CD4-positive, alpha-beta T cell (primary cell): ENCODE results near the gene LTBP2. TPM values are rescaled to one million over a fixed set of nuclear protein-coding genes. Genes with fewer than 3 reads are reported as not detected.

Source experiments
- ATAC-seq: fragments of 200-7000 bp; cut with Tn5 transposase; one replicate; pipeline ENCODE4 v1.10.0; 2022; ENCODE audit warnings: mild to moderate bottlenecking; ENCODE audit not compliant: poor library complexity
- CTCF ChIA-PET: fragments of 350-600 bp; sonication (Branson Sonifier 250); formaldehyde crosslinking; loops from one replicate; lab custom pipeline; 2021; ENCODE audit warnings: antibody characterized with exemption, inconsistent platforms; lab: Charles Lee
- POLR2A ChIA-PET: fragments of 350-600 bp; sonication (Branson Sonifier 250); formaldehyde crosslinking; loops from one replicate; lab custom pipeline; 2021; ENCODE audit warnings: antibody characterized with exemption, inconsistent platforms; lab: Charles Lee
- DNase-seq, 14 experiments: peaks; one replicate each; pipeline ENCODE4 v3.0.0-alpha.2; 2013 to 2020; ENCODE audit warnings: mixed read lengths in 2 of 14
- H3K27ac ChIP-seq, 2 donors: one replicate each; pipeline versions ENCODE4 v1.5.1 to v1.7.0; 2013; ENCODE audit warnings: low read length in 2 of 2, low read depth in 1 of 2, mild to moderate bottlenecking in 1 of 2
- H3K27me3 ChIP-seq, 2 experiments: 1 replicate in 1 of 2; 2 replicates in 1 of 2; pipeline versions ENCODE4 v1.6.1 to v1.7.0; 2013; ENCODE audit warnings: low read length in 2 of 2, control low read depth in 1 of 2, mild to moderate bottlenecking in 1 of 2, moderate library complexity in 1 of 2; ENCODE audit not compliant: insufficient read depth in 2 of 2, control insufficient read depth in 1 of 2
- H3K36me3 ChIP-seq: one replicate; pipeline ENCODE4 v1.6.1; 2013; ENCODE audit warnings: low read length, control low read depth; ENCODE audit not compliant: insufficient read depth
- H3K4me1 ChIP-seq: one replicate; pipeline ENCODE4 v1.6.1; 2013; ENCODE audit warnings: low read length, control low read depth; ENCODE audit not compliant: insufficient read depth
- H3K4me3 ChIP-seq: one replicate; pipeline ENCODE4 v1.5.1; 2013; ENCODE audit warnings: mild to moderate bottlenecking, low read length, moderate library complexity
- H3K9me3 ChIP-seq, 2 experiments: 1 replicate in 1 of 2; 2 replicates in 1 of 2; pipeline versions ENCODE4 v1.6.1 to v1.7.0; 2013; ENCODE audit warnings: low read length in 2 of 2, mild to moderate bottlenecking in 2 of 2, control low read depth in 1 of 2, moderate library complexity in 1 of 2; ENCODE audit not compliant: control insufficient read depth in 1 of 2, insufficient read depth in 1 of 2
- H3K27ac Mint-ChIP-seq: one replicate; pipeline ENCODE4 v1.8.0; 2020; ENCODE audit warnings: mixed read lengths
- H3K27me3 Mint-ChIP-seq: one replicate; pipeline ENCODE4 v1.8.0; 2021; ENCODE audit warnings: mixed read lengths
- H3K36me3 Mint-ChIP-seq: one replicate; pipeline ENCODE4 v1.8.0; 2021; ENCODE audit warnings: low read depth, mixed read lengths
- H3K4me1 Mint-ChIP-seq: one replicate; pipeline ENCODE4 v1.8.0; 2021; ENCODE audit warnings: low read depth, mixed read lengths
- H3K4me3 Mint-ChIP-seq: one replicate; pipeline ENCODE4 v1.8.0; 2020; ENCODE audit warnings: mild to moderate bottlenecking, mixed read lengths
- H3K9me3 Mint-ChIP-seq: one replicate; pipeline ENCODE4 v1.8.0; 2020; ENCODE audit warnings: mixed read lengths
- CTCF ChIP-seq: fragments of 200-600 bp; IDR thresholded peaks from one replicate; pipeline ENCODE4 v1.8.0; 2022; ENCODE audit warnings: antibody characterized with exemption, mild to moderate bottlenecking
- intact Hi-C, 2 experiments: fragments of 100-400 bp; cut with DNase I in 1 of 2; cut with micrococcal nuclease in 1 of 2; formaldehyde crosslinking; loops; one replicate each; pipeline versions ENCODE4 v1.15.1 to v1.9.0; 2023 to 2025; cut with DNase I, micrococcal nuclease
- total RNA-seq, 174 experiments: library from RNA in 2 of 174; stranded (reverse) in 2 of 174; gene quantifications; one replicate each; pipeline ENCODE4 v1.2.3 and lab custom pipeline; 2021 to 2026

The LTBP2 gene
- total RNA-seq, 2 experiments from 2014 or later = 0.45 to 0.47 TPM

GRCh38 chr14:74648601-74649000, 36.6 kb upstream of the LTBP2 start:
- no peak for DNase-seq
- Mint-ChIP-seq H3K36me3 (no peaks in the 10 kb centered on the region), H3K4me1 (no peaks in the 10 kb centered on the region), H3K9me3 (no peaks in the 10 kb centered on the region), H3K27ac (no peak overlapping the region), H3K4me3 (no peak overlapping the region), H3K27me3 (no peaks in the 10 kb centered on the region)
- ATAC-seq = no peak
- TF ChIP-seq CTCF = no peak
- Histone ChIP-seq H3K27ac (no peak overlapping the region), H3K27me3 (no peaks in the 10 kb centered on the region), H3K36me3 (no peaks in the 10 kb centered on the region), H3K4me3 (no peak overlapping the region), H3K4me1 (no peaks in the 10 kb centered on the region), H3K9me3 (no peaks in the 10 kb centered on the region)
- CTCF ChIA-PET = no interaction called here
- intact Hi-C loops = no loop called here
- POLR2A ChIA-PET = interaction anchor here (1.4 kb wide), 1 partner anchor 30 kb away, joined by 5 read pairs; no protein-coding TSS in a partner anchor

- ChIA-PET CTCF (no interaction called here), POLR2A (interaction anchor here (1.3 kb wide), 1 partner anchor 29 kb away, joined by 4 read pairs; no protein-coding TSS in a partner anchor)
- intact Hi-C loops = no loop called here
- Mint-ChIP-seq H3K4me1 (no peaks in the 10 kb centered on the region), H3K36me3 (no peaks in the 10 kb centered on the region), H3K4me3 (no peak overlapping the region), H3K9me3 (no peaks in the 10 kb centered on the region), H3K27me3 (no peaks in the 10 kb centered on the region), H3K27ac (no peak overlapping the region)
- H3K9me3 ChIP-seq = no peaks in the 10 kb centered on the region
- no peaks in the 10 kb centered on the region for H3K36me3 ChIP-seq
- no peak for ATAC-seq
- no peak overlapping the region for H3K27ac ChIP-seq
- TF ChIP-seq CTCF = no peak
- H3K4me3 ChIP-seq = no peak overlapping the region
- no peak for DNase-seq
- H3K4me1 ChIP-seq = no peaks in the 10 kb centered on the region
- H3K27me3 ChIP-seq = no peaks in the 10 kb centered on the region
Observed at GRCh38 chr14:74647678-74648461, 35.8 kb upstream of the LTBP2 start.

- no peak overlapping the region for H3K27ac Mint-ChIP-seq
Observed at GRCh38 chr14:74647061-74647677, 35.1 kb upstream of the LTBP2 start.

More at GRCh38 chr14:74647061-74647677, 35.1 kb upstream of the LTBP2 start:
- no peaks in the 10 kb centered on the region for H3K27me3 ChIP-seq
- no peaks in the 10 kb centered on the region for H3K36me3 ChIP-seq
- no peak overlapping the region for H3K27ac ChIP-seq
- H3K4me3 ChIP-seq = no peak overlapping the region
- no peaks in the 10 kb centered on the region for H3K9me3 ChIP-seq
- no peaks in the 10 kb centered on the region for H3K4me1 Mint-ChIP-seq
- POLR2A ChIA-PET = interaction anchor here (1.3 kb wide), 1 partner anchor 29 kb away, joined by 4 read pairs; no protein-coding TSS in a partner anchor
- H3K4me1 ChIP-seq = no peaks in the 10 kb centered on the region
- no peaks in the 10 kb centered on the region for H3K9me3 Mint-ChIP-seq
- no peaks in the 10 kb centered on the region for H3K36me3 Mint-ChIP-seq
- TF ChIP-seq CTCF = no peak
- CTCF ChIA-PET = no interaction called here
- DNase-seq (no peak), ATAC-seq (no peak)
- no peak overlapping the region for H3K4me3 Mint-ChIP-seq
- intact Hi-C loops = no loop called here
- no peaks in the 10 kb centered on the region for H3K27me3 Mint-ChIP-seq
